Esophagus (tissue), 2 donors: Measurements from ENCODE around the gene ERGIC3. TPM values are rescaled to one million over a fixed set of nuclear protein-coding genes. Genes with fewer than 3 reads are reported as not detected.

ENCODE experiments used
- H3K27ac ChIP-seq, 2 donors: one replicate each; pipeline ENCODE4 v1.5.1; 2013; ENCODE audit warnings: low read depth in 2 of 2, mild to moderate bottlenecking in 2 of 2, inconsistent platforms in 1 of 2, low read length in 1 of 2, moderate library complexity in 1 of 2
- H3K27me3 ChIP-seq, 2 donors: one replicate each; pipeline ENCODE4 v1.6.1; 2013; ENCODE audit warnings: low read length in 2 of 2, control low read depth in 1 of 2, mild to moderate bottlenecking in 1 of 2; ENCODE audit not compliant: insufficient read depth in 2 of 2, control insufficient read depth in 1 of 2
- H3K36me3 ChIP-seq, 2 donors: one replicate each; pipeline ENCODE4 v1.6.1; 2013; ENCODE audit warnings: low read length in 1 of 2; ENCODE audit not compliant: control insufficient read depth in 2 of 2, insufficient read depth in 2 of 2
- H3K4me1 ChIP-seq, 2 donors: one replicate each; pipeline ENCODE4 v1.6.1; 2013; ENCODE audit warnings: low read length in 1 of 2; ENCODE audit not compliant: control insufficient read depth in 2 of 2, insufficient read depth in 2 of 2
- H3K4me3 ChIP-seq, 2 donors: one replicate each; pipeline ENCODE4 v1.5.1; 2013; ENCODE audit warnings: low read length in 2 of 2, mild to moderate bottlenecking in 2 of 2, low read depth in 1 of 2, moderate library complexity in 1 of 2
- H3K9me3 ChIP-seq, 2 donors: one replicate each; pipeline ENCODE4 v1.6.1; 2013; ENCODE audit warnings: mild to moderate bottlenecking in 2 of 2, low read depth in 1 of 2, low read length in 1 of 2, moderate library complexity in 1 of 2; ENCODE audit not compliant: control insufficient read depth in 2 of 2, insufficient read depth in 1 of 2
- WGBS, 2 donors: extraction: QIAGEN DNeasy Blood & Tissue Kit; methylation state at CpG; one replicate each; pipeline ENCODE4 v1.1.7; 2013; 5-methylcytosine and 5-hydroxymethylcytosine counted together
- polyA plus RNA-seq, 2 donors: library from polyadenylated mRNA; stranded (reverse); fragments of 200-250 nt; gene quantifications; one replicate each; pipeline ENCODE4 v1.2.3, GENCODE V29; 2013
- donor health status: healthy with polysubstance abuse.
- donor health status: Bipolar disorder and iron deficiency.

Gene ERGIC3
- polyA plus RNA-seq, 2 donors = 104 to 148 TPM

DNA sequence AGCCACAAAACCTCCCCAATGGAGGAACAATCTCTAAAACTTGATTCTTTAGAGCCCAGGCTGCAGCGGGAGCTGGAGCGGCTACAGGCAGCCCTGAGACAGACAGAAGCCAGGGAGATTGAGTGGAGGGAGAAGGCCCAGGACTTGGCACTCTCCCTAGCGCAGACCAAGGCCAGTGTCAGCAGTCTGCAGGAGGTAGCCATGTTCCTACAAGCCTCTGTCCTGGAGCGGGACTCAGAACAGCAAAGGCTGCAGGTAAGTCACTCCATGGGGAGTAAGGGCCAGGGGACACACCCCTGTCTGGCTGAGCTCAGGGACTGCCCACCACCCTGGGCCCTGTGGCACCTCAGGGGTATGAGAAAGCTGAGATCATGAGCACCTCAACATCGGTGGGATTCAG, 37.1 kb upstream of the ERGIC3 start:
- no peaks in the 10 kb centered on the region for H3K9me3 ChIP-seq
- no peaks in the 10 kb centered on the region for H3K4me1 ChIP-seq
- H3K27ac ChIP-seq = no peak overlapping the region
- WGBS, 2 donors = 97 to 100% methylated on average over 5 of the region's 5 CpGs
- peaks cover 28 to 50% of the 10 kb centered on the region in 2 donors for H3K36me3 ChIP-seq
- no peak overlapping the region for H3K4me3 ChIP-seq
- H3K27me3 ChIP-seq = no peaks in the 10 kb centered on the region

DNA sequence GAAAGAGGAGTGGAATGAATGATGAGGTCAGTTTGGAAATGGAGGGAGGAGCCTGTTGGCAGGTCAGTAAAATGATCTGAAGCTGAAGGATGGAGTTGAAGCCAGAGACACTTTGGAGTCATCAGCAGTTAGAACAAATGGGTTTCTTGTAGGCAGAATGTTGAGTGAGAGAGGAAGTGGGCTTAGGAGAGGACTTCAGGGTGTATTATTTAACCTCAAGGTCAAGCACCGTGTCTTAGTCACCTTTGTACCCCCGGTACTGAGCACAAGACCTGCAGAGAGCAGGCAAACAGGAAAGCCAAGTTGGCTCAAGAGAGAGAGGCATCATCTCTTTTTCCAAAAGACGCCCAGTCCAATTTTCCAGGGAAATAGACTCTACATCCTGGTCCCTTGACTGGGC, 35.7 kb upstream of the ERGIC3 start:
- H3K27me3 ChIP-seq = no peaks in the 10 kb centered on the region
- no peaks in the 10 kb centered on the region for H3K4me1 ChIP-seq
- WGBS, 2 donors = 78 to 83% methylated on average over 3 of the region's 3 CpGs
- H3K27ac ChIP-seq = no peak overlapping the region
- H3K4me3 ChIP-seq = no peak overlapping the region
- H3K9me3 ChIP-seq = no peaks in the 10 kb centered on the region
- peaks cover 31 to 54% of the 10 kb centered on the region in 2 donors for H3K36me3 ChIP-seq

DNA sequence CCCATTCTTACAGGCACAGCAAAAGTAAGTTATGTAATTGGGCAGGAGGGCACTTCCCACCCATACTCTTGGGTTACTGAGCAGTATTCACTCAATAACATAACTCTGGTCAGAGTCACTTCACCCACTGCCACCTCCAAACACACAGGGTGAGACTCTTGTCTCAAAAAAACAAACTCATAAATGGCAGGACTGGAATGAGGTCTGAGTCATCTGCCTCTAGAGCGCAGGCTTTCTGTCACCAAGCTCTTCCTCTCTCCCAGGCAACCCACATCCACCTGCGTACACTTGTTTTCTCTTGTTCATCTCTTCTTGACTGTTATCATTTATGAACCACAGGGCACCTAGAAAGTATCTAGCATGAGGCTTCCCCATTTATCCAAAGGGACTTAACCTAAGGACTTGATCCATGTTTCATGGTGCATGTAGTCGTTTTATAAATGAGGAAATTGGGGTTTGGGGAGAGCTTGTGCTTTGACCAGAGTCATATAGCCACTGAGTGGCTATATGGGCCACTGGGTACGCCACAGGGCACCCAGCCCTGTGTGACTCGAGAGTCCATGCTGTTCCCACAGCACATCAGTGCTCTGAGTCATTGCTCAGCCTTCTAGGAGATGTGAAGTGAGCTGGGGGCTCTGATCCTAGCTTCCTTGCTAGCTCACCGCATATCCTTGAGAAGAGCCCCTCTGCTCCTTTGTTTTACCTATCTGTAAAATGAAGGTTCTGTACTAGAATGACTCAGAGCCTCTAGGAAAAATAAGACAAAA, 34.8 kb upstream of the ERGIC3 start:
- peaks cover 27 to 56% of the 10 kb centered on the region in 2 donors for H3K36me3 ChIP-seq
- no peak overlapping the region for H3K27ac ChIP-seq
- no peak overlapping the region for H3K4me3 ChIP-seq
- no peaks in the 10 kb centered on the region for H3K4me1 ChIP-seq
- WGBS, 2 donors = 90 to 96% methylated on average over 6 of the region's 6 CpGs
- no peaks in the 10 kb centered on the region for H3K9me3 ChIP-seq
- no peaks in the 10 kb centered on the region for H3K27me3 ChIP-seq

DNA sequence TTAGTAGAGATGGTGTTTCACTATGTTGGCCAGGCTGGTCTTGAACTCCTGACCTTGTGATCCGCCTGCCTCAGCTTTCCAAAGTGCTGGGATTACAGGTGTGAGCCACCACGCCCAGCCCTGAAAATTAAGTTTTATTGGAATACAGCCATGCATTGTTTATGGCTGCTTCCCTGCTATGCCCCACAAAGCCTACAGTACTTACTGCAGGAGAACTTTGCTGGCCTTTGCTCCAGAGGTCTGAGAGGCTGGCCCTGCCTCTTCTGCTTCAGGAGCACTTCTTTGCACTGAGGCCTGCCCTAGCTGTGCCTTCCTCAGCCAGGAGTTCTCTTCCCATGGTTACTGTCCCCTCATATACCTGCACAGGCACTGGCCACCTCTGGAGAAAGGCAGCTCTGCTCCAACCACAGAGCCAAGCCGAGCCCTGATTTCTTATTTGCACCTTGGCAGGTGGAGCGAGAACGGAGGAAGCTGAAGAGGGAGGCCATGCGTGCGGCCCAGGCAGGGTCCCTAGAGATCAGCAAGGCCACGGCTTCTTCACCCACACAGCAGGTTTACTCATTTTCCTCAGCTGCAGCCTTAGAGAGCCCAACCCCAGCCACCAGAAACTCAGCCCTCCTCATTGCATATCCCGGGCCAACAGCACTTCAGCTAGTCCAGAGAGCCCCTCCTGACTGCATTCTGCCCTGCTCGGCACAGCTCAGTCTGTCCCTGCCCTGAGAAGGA, 33.2 kb upstream of the ERGIC3 start:
- no peak overlapping the region for H3K4me3 ChIP-seq
- no peaks in the 10 kb centered on the region for H3K27me3 ChIP-seq
- H3K27ac ChIP-seq = no peak overlapping the region
- H3K9me3 ChIP-seq = no peaks in the 10 kb centered on the region
- H3K36me3 ChIP-seq = peaks cover 23 to 42% of the 10 kb centered on the region in 2 donors
- 87 to 92% methylated on average over 10 of the region's 10 CpGs for WGBS, 2 donors
- H3K4me1 ChIP-seq = no peaks in the 10 kb centered on the region

DNA sequence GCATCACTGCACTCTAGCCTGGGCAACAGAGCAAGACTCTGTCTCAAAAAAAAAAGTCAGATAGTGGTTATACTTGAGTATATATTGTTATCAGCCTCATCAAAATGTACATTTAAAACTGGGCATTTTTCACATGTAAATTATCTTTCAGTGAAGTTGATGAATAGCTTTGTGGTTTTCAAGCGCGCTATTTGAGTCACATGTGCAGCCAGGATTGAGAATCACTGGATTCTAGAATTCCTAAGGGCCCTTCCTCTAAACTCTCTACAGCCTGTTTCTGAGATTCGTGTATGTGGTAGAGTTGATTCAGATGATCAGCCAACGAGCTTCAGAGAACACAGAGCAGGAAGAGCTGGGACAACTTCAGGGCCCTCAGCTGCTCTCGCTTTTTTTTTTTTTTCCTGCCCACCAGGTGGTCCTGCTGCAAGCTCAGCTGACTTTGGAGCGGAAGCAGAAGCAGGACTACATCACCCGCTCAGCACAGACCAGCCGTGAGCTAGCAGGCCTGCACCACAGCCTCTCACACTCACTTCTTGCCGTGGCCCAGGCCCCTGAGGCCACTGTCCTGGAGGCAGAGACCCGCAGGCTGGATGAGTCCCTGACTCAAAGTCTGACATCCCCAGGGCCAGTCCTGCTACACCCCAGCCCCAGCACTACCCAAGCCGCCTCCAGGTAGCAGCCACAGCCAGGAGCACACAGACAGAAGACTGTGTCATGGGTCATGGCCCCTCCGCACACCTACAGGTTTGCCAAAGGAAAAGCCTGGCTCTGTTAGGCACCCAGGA, 30.7 kb upstream of the ERGIC3 start:
- 78 to 86% methylated on average over 11 to 12 of the region's 12 CpGs for WGBS, 2 donors
- H3K4me1 ChIP-seq = no peaks in the 10 kb centered on the region
- H3K27me3 ChIP-seq = no peaks in the 10 kb centered on the region
- H3K9me3 ChIP-seq = no peaks in the 10 kb centered on the region
- no peak overlapping the region for H3K27ac ChIP-seq
- no peak overlapping the region for H3K4me3 ChIP-seq
- peaks cover 11 to 46% of the 10 kb centered on the region in 2 donors for H3K36me3 ChIP-seq

DNA sequence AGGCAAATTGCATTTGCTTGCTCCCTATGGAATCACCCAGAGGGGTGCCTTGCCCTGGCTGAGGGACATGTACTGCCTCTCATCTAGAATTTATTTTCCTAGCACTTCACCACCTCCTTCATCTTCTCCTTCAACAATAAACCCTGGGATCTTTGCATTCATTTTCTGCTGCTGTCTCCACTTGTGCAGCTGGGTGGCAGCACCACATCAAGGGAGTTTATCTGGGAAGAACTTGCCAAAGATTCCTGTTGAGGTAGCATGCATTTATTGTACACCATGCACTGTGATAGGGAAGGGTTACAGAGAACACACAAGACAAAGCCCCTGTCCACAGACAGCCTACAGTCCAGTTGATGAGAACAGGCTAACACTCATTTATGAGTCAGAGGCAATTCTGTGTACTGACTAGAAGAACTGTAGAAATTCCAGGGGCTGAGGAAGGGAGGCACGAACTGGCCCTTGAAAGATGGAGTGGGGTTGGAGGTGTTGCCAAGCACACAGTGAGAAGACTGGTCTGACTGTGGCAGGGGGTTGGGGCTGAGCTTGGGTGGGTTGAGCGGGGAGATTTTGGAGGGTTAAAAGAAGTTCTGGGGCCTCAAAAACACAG, 30.0 kb upstream of the ERGIC3 start:
- Histone ChIP-seq H3K36me3 (peaks cover 11 to 46% of the 10 kb centered on the region in 2 donors), H3K27ac (no peak overlapping the region), H3K4me3 (no peak overlapping the region), H3K4me1 (peaks cover 0 to 3% of the 10 kb centered on the region in 2 donors), H3K27me3 (no peaks in the 10 kb centered on the region), H3K9me3 (no peaks in the 10 kb centered on the region)
- WGBS, 2 donors = 92 to 96% methylated on average over 2 of the region's 2 CpGs

DNA sequence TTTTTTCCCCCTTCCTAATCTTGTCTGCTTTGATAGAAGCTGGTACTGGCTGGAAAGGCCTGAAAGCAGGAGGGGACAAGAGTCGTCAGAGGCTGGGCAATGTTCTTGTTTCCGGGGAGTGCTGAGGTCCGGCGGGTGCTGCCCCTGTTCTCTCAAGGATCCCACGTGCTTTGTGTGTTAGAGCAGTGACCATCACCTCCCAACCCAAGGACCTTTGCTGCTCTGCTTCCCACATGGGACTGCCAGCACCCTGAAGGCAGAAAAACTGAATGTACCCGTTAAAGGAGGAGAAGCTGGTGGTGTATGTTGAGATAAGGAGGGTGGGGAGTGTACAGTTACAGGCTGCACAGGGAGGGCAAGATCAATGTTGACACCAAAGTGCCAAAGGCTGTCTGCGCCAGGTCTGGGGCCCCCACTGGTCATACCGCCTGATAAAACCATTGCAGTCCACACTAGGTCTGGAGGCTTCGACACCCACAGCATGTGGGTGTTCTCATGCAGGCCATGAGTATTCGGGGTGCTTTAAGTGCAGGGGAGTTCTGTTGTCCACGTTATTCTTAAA, 27.4 kb upstream of the ERGIC3 start:
- Histone ChIP-seq H3K4me1 (peaks cover 0 to 3% of the 10 kb centered on the region in 2 donors), H3K27me3 (no peaks in the 10 kb centered on the region), H3K9me3 (no peaks in the 10 kb centered on the region), H3K4me3 (no peak overlapping the region), H3K27ac (no peak overlapping the region), H3K36me3 (peaks cover 6 to 32% of the 10 kb centered on the region in 2 donors)
- 81 to 83% methylated on average over 11 of the region's 11 CpGs for WGBS, 2 donors

DNA sequence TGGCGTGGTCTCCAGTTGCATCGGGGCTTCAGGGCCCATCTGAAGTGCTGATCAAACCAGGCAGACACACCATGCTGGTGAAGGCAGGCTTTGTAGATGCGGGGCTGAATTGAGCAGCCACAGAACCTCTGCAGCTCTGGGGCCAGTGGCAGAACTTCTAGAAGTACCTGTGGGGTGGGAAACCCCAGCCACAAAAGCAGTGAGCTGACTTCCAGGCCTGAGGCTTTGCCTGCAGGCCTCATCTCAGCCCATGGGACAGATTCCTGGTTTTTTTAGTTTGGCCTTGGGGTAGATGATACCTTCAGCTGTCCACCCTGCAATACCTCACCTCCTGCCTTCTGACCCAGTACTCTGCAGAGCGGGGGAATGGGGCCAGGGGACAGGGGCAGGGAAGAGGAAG, 26.5 kb upstream of the ERGIC3 start:
- no peak overlapping the region for H3K4me3 ChIP-seq
- no peaks in the 10 kb centered on the region for H3K9me3 ChIP-seq
- no peaks in the 10 kb centered on the region for H3K27me3 ChIP-seq
- peaks cover 0 to 3% of the 10 kb centered on the region in 2 donors for H3K4me1 ChIP-seq
- no peak overlapping the region for H3K27ac ChIP-seq
- WGBS, 2 donors = 93 to 96% methylated on average over 4 of the region's 4 CpGs
- H3K36me3 ChIP-seq = peaks cover 0 to 26% of the 10 kb centered on the region in 2 donors
